NCI-H146 treated with DMSO at 0.1 percent for 48 hours (cell line): ENCODE results near the gene PWP2.
"Not testable (repeated sequence)": the region's sequence is repeated elsewhere in the genome, so short reads cannot be mapped to it uniquely, and the experiment has no call there.

Experiments used
- DNase-seq: peaks from one replicate; lab custom pipeline; 2025; ENCODE audit not compliant: unreplicated experiment; lab: John Stamatoyannopoulos, UW

PWP2 gene

GRCh38 chr21:44082648-44083440, 24.4 kb upstream of the PWP2 start:
- no peak for DNase-seq

DNA sequence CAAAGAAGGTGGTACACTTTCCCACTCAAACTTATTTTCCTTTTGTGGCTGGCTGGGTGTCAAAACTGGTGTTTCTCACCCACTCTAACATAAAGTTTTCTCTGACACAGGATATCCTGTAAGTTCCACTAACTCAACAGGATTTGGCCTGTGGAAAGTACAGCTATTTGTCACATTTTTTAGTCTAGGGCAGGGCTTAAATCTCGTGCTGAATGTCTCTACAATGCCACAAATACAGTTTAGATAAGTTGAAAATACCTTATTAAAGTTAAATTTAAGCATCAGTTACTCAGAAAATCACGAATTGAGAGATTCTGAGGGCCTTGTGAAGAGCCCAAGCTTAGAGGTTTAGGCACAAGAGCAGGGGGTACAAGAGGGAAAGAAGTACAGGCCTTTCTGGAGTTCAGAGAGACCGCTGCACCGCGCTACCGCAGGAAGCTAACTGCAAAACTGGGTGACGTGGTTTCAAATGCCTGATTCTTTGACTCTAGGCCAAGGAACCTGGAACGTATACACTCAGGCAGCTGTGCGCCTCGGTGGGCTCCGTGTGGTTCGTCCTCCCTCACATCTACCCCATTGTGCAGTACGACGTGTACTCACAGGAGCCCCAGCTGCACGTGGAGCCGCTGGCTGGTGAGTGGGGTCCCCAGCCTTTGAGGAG, 23.4 kb upstream of the PWP2 start:
- no peak for DNase-seq

DNA sequence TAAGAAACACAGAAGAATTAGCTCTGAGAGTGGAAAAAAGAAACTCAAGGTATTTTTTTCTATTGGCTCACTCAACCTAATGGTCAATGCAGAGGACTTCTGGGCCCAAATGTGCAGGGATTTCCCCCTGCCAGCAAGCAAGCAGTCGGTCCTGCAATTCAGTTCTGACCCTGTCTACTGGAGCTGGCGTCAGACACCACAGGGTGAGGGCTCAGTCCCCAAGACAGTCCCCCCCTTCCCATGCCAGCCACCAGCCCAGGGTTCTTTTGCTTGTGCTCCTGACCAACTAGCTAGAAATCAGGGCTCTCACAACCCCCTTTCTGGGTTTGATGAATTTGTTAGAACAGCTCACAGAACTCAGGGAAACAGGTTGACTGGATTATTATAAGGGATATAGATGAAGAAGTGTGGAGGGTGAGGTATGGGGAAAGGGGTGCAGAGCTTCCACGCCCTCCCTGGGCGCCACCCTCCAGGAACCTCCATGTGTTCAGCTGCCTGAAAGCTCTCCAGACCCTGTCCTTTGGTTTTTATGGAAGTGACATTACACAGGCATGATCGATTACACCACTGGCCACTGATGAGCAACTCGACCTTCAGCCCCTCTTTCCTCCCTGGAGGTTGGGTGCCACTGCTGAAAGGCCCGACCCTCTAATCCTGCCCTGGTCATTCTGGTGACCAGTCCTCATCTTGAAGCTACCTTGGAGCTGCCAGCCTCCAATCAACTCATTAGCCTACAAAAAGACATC, 22.5 kb upstream of the PWP2 start:
- DNase-seq = no peak

- no peak for DNase-seq
Measured at GRCh38 chr21:44085491-44086321, 21.5 kb upstream of the PWP2 start.

- no peak for DNase-seq
Measured at GRCh38 chr21:44086636-44087425, 20.4 kb upstream of the PWP2 start.

DNA sequence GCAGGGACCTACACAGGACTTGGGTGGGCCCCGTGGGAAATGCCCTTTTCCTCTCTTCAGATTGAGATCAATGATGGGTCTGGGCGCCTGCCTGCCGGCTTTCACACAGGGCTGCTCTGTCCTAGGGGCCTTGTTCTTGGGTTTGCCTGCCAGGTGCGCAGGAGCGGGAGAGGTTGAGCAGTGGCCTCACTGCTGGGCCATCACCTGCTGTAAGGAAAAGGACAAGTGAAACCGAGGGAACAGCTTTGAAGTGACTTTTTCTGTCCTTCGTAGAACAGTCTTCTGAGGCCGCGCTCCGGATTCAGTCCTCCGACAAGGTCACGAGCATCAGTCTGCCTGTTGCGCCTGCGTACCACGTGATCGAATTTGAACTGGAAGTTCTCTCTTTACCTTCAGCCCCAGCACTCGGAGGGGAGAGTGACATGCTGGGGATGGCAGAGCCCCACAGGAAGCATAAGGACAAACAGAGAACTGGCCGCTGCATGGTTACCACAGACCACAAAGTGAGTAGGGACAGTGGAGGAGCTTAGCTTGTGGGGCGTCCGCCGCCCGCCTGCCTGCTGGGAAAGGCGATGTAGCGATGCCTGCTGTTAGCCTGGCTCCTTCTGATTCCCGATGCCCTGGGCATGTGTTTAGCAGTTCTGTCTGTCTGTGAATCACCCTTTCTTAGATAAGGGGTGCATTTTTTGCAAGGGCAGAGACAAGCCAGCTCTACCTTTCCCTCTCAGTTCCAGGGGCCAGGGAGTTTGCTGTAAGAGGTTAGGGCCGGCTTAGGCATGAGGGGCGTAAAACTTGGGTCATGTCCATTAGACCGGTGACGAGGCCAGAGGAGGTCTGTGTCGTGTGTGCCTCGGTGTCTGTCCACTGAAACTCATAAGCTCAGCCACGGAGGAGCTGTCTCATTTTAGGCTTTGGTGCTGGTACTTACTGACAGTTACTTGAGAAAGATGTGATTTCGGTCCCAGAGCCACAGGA, 19.5 kb upstream of the PWP2 start:
- no peak for DNase-seq

GRCh38 chr21:44088401-44088780, 18.8 kb upstream of the PWP2 start:
- no peak for DNase-seq

DNA sequence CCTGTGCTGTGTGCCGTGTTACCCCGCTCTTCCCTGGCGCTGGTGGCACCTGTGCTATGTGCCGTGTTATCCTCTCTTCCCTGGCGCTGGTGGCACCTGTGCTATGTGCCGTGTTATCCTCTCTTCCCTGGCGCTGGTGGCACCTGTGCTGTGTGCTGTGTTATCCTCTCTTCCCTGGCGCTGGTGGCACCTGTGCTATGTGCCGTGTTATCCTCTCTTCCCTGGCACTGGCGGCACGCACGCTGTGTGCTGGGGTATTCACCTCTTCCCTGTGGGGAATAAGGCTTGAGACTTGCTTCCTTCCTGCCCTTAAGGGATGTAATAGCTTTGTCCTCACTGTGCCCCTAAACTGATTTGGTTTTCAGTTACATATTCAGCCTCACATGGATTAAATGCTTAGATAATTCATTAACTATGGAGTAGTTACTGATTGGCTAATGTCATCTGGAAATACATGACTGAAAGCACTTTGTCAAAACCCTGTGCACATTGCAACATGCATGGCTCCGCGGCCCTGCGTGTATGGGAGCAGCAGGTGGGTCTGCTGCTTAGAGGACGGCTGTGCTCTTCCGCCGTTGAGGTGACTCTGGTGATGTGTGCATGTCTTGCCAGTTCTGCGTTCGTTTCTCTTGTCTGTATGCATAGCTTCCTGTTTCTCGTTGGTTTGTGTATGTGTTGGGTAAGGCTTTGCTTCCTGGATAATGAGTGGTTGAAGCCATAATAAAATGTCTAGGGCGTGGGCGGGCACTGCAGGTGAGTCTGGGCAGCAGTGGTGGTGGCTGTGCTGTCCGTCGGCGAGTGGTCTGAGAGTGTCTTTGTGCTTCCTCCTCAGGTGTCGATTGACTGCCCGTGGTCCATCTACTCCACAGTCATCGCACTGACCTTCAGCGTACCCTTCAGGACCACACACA, 17.9 kb upstream of the PWP2 start:
- DNase-seq = no peak

GRCh38 chr21:44090325-44090724, 16.9 kb upstream of the PWP2 start:
- DNase-seq = no peak

GRCh38 chr21:44092211-44092610, 15.0 kb upstream of the PWP2 start:
- DNase-seq = no peak

GRCh38 chr21:44093761-44094160, 13.4 kb upstream of the PWP2 start:
- no peak for DNase-seq

GRCh38 chr21:44094832-44095231, 12.4 kb upstream of the PWP2 start:
- no peak for DNase-seq

DNA sequence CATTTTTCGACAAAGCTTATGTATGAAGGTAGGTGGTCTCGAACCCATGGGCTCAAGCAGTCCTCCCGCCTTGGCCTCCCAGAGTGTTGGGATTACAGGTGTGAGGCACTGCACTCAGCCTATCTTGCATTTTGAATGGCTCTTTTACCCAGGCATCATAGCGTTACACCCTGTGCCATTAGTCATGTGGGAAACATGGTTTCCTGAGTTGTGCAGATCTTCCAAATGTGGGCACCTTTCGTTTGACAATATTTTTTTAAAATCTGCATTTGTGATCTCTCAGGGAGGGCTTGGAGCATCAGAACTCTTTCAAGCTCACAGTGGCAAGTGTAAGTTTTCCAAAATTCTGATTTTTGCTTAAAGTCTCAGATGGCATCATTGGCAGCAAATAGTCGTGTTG, 8.7 kb upstream of the PWP2 start:
- not testable (repeated sequence) for DNase-seq

GRCh38 chr21:44098964-44099363, 8.2 kb upstream of the PWP2 start:
- DNase-seq = not testable (repeated sequence)

DNA sequence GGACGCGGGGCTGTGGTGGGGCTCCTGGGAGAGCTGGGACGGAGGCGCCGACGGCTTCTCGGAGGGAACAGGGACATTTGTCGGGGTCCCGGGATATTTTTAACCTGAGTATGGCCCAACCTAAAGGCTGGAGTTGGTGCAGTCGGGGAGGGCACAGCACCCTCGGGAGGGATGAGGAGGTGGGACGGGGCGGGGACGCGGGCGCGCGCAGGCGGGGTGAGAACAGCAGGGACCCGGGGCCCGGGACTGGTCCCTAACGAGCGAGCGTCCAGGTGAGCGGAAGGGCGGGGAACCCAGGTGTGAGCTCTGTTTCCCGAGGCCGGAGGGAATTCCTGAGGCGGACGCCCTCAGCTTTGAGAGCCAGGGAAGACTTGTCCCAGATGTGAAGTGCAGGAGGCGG, 390 bp downstream of the PWP2 start:
- not testable (repeated sequence) for DNase-seq

DNA sequence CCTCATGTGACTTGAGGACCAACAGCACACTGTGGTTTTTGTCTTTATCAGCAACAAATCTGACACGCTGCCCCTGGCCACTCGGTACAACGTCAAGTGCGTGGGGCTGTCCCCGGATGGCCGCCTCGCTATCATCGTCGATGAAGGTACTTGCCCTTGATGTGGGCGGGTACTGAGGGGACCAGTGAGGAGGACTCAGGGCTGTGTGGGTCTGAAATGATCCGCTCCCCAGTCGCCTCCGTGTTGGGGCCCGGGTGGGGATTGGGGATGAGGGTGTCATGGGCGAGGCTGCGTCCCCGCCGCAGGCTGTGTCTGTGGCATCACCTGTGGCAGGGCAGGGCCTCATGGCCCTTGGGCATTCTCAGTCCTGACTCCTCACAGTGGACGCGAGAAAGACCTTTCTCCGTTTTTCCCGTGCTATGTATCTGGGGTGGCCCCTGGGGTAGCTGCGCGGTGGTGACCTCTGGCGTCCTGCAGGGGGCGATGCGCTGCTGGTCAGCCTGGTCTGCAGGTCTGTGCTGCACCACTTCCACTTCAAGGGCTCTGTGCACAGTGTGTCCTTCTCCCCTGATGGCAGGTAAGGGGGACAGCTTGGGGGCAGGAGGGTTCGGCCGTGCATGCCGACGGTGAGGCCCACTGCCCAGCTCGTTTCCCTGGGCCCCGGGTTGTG, 6.6 kb downstream of the PWP2 start:
- not testable (repeated sequence) for DNase-seq

- not testable (repeated sequence) for DNase-seq
Measured at GRCh38 chr21:44122131-44122530, 14.9 kb downstream of the PWP2 start.

DNA sequence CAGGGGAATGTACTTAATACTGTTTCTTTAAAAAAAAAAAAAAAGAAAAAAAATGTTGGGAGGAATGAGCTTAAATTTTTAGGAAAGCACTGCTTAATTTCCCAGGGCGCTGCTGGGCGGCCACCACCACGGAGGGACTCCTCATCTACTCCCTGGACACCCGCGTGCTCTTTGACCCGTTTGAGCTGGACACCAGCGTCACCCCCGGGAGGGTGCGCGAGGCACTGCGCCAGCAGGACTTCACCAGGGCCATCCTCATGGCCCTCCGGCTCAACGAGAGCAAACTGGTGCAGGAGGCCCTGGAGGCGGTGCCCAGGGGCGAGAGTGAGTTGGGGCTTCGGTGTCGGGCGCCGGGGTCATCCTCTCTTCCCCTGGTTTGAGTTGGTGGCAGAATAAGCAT, 20.6 kb downstream of the PWP2 start:
- DNase-seq = not testable (repeated sequence)
